ENCODE results near the gene ERGIC1.

- TF ChIP-seq CTCF (IDR thresholded peaks at IDR 0.05; ENCODE audit: insufficient read depth, low read depth, low read length): no peak
- no peak for TF ChIP-seq EZH2 (IDR thresholded peaks at IDR 0.05; ENCODE audit: insufficient read depth, low read length)
Measured at GRCh38 chr5:172862165-172862801, 28.2 kb downstream of the ERGIC1 start.

Data from astrocyte (in vitro differentiated cells and primary cell).